Gastrocnemius medialis (tissue), 4 donors: ENCODE data around the gene ACIN1.

Experiments used
- CTCF ChIP-seq, 5 experiments: fragments of 450-650 bp in 3 of 5; fragments of 200-600 bp in 2 of 5; sonication (generic) in 2 of 5; IDR thresholded peaks in 4 of 5; conservative IDR thresholded peaks in 1 of 5; 1 replicate in 4 of 5; 2 replicates in 1 of 5; pipeline ENCODE4 v1.5.1; 2016 to 2019; ENCODE audit warnings: antibody characterized with exemption in 5 of 5, mild to moderate bottlenecking in 3 of 5, moderate library complexity in 3 of 5
- POLR2A ChIP-seq, 2 donors: fragments of 450-650 bp; IDR thresholded peaks; one replicate each; pipeline ENCODE4 v1.6.1; 2017; ENCODE audit warnings: antibody characterized with exemption in 2 of 2, mild to moderate bottlenecking in 2 of 2, moderate library complexity in 2 of 2

DNA sequence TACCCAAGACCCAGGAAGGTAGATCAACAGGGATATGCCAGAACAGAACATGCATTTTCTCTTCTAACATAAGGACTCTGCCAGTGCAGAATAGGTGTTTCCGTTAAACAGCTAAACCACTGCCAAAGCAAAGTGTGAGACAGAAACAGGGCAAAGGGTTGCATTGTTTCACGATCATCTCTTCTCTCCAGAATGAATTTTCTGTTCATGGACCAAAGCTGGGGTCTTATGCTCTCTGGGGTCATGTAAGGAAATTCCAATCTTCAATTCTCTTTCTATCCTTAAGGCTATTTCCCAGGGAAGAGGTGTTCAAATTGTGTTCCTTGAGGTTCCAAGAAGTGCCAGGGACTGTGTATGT, 71.2 kb downstream of the ACIN1 start:
- no peak for TF ChIP-seq CTCF (IDR thresholded peaks at IDR 0.05 in 4 of 5, conservative IDR thresholded peaks at IDR 0.05 in 1 of 5)
- TF ChIP-seq POLR2A (IDR thresholded peaks at IDR 0.05), result no peak
